ENCODE measurements around the gene C17orf67. TPM values are rescaled to one million over a fixed set of nuclear protein-coding genes. Genes with fewer than 3 reads are reported as not detected.

Gene C17orf67
- total RNA-seq, 1 experiment from 2014 or later, result 1.0 TPM

DNA sequence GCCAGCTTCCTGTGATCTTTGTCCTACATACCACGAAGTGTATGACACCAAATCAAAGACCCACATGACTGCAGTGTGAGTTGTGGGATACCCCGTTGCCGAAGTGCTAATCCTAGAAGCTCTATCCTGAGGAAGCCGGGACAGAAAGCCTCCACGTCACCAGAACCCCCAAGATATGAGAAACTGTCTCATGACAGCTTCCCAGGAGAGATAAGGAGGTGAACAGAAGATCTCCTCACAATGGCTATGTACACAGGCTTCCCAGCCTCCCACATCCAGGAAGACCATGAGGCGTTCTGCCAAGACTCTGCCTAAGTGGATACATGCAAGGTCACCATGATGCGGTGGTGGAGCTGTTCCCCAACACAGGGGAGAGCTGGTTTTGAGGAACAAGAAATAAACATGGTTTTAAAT is 43.1 kb upstream of the C17orf67 start:
- Histone ChIP-seq H3K4me2 (ENCODE audit: insufficient read depth, insufficient read length, low read length) (no peak overlapping the region), H3K9me3 (ENCODE audit: control insufficient read depth, low read depth, low read length) (no peaks in the 10 kb centered on the region)

More for the DNA sequence above, 43.1 kb upstream of the C17orf67 start:
- H3K4me1 ChIP-seq (ENCODE audit: insufficient read depth, low read length), result 0 out of 2 replicates have a peak, but pooled peaks cover 3% of the 10 kb centered on the region
- H3K23me2 ChIP-seq (ENCODE audit: insufficient read length, low read depth, low read length, poor library complexity, severe bottlenecking), result no peaks in the 10 kb centered on the region
- Mint-ChIP-seq H3K9me3 (no peaks in the 10 kb centered on the region; a peak in 2 of 5 replicates), H3K4me3 (no peak overlapping the region), H3K27ac (no peak overlapping the region), H3K36me3 (ENCODE audit: insufficient read depth in 1 of 3, low read depth in 3 of 3) (no peaks in the 10 kb centered on the region; a peak in 1 of 7 replicates), H3K27me3 (ENCODE audit: low read depth) (peaks cover 6% of the 10 kb centered on the region), H3K4me1 (no peaks in the 10 kb centered on the region)
- no peaks in the 10 kb centered on the region for H3K79me2 ChIP-seq (ENCODE audit: insufficient read depth, low read length)
- H2BK5ac ChIP-seq (ENCODE audit: insufficient read length, low read length), result no peak overlapping the region
- H4K8ac ChIP-seq (replicated peaks; ENCODE audit: insufficient read length, low read depth, low read length), result no peak overlapping the region
- no peaks in the 10 kb centered on the region for H4K20me1 ChIP-seq (ENCODE audit: control insufficient read depth, insufficient read depth, insufficient read length)
- no peak overlapping the region for H2BK20ac ChIP-seq (ENCODE audit: low read depth, low read length, poor library complexity, severe bottlenecking)
- no peak overlapping the region for H3K14ac ChIP-seq (ENCODE audit: insufficient read depth, low read length)
- no peak overlapping the region for H4K5ac ChIP-seq (ENCODE audit: insufficient read length, low read depth, low read length)
- no peak overlapping the region for H2AFZ ChIP-seq (ENCODE audit: low read length)
- no peak overlapping the region for H3K9ac ChIP-seq (ENCODE audit: extremely low read depth, insufficient read length, low read length)
- no peak overlapping the region for H2BK15ac ChIP-seq (ENCODE audit: low read depth, low read length)
- no peak overlapping the region for H2BK12ac ChIP-seq (ENCODE audit: insufficient read length, low read depth, low read length)
- no peak overlapping the region for H4K91ac ChIP-seq (ENCODE audit: insufficient read length, low read depth, low read length)
- H2BK120ac ChIP-seq (ENCODE audit: low read depth, low read length, poor library complexity, severe bottlenecking), result no peak overlapping the region
- H3K79me1 ChIP-seq (ENCODE audit: insufficient read depth, low read depth, low read length, poor library complexity, severe bottlenecking), result no peaks in the 10 kb centered on the region
- WGBS (ENCODE audit: extremely low coverage, insufficient read length, low lambda C conversion rate), result no CpG with 5 or more reads among the region's 7 CpGs
- H3K4ac ChIP-seq (ENCODE audit: low read depth, low read length), result no peak overlapping the region
- H3K18ac ChIP-seq (ENCODE audit: insufficient read length, low read depth, low read length), result no peak overlapping the region
- DNase-seq, result no peak
- H3K23ac ChIP-seq (ENCODE audit: insufficient read length, low read depth, low read length), result no peak overlapping the region
- H3T11ph ChIP-seq (ENCODE audit: low read length), result no peak overlapping the region
- H3K27me3 ChIP-seq (ENCODE audit: insufficient read depth, low read length), result no peaks in the 10 kb centered on the region
- H2AK5ac ChIP-seq (ENCODE audit: insufficient read length, low read length), result no peak overlapping the region
- TF ChIP-seq, protein P1, sequence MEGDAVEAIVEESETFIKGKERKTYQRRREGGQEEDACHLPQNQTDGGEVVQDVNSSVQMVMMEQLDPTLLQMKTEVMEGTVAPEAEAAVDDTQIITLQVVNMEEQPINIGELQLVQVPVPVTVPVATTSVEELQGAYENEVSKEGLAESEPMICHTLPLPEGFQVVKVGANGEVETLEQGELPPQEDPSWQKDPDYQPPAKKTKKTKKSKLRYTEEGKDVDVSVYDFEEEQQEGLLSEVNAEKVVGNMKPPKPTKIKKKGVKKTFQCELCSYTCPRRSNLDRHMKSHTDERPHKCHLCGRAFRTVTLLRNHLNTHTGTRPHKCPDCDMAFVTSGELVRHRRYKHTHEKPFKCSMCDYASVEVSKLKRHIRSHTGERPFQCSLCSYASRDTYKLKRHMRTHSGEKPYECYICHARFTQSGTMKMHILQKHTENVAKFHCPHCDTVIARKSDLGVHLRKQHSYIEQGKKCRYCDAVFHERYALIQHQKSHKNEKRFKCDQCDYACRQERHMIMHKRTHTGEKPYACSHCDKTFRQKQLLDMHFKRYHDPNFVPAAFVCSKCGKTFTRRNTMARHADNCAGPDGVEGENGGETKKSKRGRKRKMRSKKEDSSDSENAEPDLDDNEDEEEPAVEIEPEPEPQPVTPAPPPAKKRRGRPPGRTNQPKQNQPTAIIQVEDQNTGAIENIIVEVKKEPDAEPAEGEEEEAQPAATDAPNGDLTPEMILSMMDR (conservative IDR thresholded peaks at IDR 0.05), result no peak
- H3K56ac ChIP-seq (ENCODE audit: insufficient read length, low read depth, low read length), result no peak overlapping the region
- no peak overlapping the region for H3K27ac ChIP-seq (ENCODE audit: insufficient read length, low read depth, low read length)

Data from H9 (cell line).